Dedifferentiated amniotic fluid mesenchymal stem cell (primary cell): ENCODE measurements around the gene FAM171A2.
"Not testable (repeated sequence)": the region's sequence is repeated elsewhere in the genome, so short reads cannot be mapped to it uniquely, and the experiment has no call there.

ENCODE experiments used
- DNase-seq: peaks from one replicate; pipeline ENCODE4 v3.0.0-alpha.2; 2016; ENCODE audit errors: extremely low spot score

FAM171A2 gene

GRCh38 chr17:44363613-44364159 is at the start of gene FAM171A2:
TSS of gene FAM171A2 (minus strand) at chr17:44363853. CDS start at chr17:44363714, 139 bp downstream.
- DNase-seq: peak; percentile 32

DNA sequence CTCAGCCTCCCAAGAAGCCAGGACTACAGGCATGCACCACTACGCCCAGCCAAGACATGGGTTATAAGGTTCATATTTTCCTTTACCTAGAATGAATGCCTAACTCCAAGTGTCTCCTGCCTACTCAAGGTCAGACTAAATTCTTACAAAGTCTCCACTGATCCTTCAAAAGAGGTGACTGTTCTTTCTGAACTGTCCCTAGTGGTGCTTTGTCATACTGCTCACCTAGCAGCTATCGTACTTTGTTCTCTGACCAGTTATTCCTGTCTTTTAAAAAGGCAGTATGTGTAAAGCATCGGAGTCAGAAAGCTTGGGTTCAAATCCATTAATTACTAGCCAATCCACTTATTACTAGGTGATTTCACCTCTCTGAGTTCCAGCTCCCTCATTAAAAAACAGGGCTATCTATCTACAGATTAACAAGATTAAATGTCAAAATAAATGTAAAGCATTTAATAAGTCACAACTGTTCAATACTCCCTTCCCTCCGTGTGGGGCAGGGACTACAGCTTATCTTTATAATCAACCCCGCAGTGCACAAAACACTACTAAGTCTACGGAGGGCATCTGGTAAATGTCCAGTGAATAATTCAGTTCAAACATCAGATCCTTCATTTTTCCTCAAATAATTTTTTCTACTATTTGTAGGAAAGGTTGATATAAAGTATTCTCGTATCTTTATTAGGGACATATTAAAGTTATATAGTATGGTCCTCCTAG is 45.8 kb upstream of the FAM171A2 start:
- DNase-seq: no peak

DNA sequence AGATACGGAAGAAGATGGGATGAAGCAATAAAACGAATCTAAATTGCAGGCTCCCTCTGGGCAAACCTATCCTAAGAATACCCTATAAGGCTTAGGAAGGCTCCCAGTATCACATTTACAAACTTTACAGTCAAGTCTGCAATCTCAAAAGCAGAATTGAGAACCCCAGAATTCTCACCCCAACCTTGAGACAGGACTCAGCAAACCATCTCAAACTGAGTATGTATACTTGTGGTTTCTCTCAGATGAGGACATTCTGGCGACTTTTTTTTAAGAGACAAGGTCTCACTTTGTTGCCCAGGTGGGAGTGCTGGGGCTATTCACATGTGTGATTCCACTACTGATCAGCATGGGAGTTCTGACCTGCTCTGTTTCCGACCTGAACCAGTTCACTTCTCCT is 45.1 kb upstream of the FAM171A2 start:
- DNase-seq: no peak

- no peak for DNase-seq
These were observed 39.0 kb upstream of the FAM171A2 start for GRCh38 chr17:44402564-44403172.

DNA sequence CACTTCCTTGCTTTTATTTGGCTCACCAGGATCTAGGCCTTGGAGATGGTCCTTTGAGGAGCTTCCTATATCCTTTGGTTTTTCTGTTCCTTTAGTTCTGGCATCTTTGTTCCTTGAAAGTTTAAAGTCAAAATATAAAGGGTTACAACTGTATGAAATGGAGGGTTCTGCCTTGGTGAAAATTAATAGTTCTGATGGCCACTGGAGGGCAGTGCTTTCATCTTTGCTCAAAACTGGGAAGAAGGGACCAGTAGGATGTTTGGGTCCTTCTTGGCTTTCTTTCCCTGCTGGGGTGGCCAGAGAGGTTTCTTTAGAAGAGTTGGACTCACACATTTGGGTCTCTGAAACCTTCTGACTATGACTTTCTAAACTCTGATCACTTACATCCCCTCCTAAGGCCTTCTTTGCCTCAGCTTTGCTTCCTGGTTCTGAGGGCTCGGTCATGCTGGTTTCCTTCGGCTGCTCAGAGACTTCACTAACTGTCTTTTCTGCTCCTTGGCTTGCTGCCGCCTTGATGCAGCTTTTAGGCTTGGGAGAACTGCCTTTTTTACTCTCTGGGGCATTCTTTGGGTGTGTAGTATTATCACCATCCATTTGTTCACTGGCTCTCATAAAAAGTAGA is 36.7 kb upstream of the FAM171A2 start:
- DNase-seq: peak; percentile 24

DNA sequence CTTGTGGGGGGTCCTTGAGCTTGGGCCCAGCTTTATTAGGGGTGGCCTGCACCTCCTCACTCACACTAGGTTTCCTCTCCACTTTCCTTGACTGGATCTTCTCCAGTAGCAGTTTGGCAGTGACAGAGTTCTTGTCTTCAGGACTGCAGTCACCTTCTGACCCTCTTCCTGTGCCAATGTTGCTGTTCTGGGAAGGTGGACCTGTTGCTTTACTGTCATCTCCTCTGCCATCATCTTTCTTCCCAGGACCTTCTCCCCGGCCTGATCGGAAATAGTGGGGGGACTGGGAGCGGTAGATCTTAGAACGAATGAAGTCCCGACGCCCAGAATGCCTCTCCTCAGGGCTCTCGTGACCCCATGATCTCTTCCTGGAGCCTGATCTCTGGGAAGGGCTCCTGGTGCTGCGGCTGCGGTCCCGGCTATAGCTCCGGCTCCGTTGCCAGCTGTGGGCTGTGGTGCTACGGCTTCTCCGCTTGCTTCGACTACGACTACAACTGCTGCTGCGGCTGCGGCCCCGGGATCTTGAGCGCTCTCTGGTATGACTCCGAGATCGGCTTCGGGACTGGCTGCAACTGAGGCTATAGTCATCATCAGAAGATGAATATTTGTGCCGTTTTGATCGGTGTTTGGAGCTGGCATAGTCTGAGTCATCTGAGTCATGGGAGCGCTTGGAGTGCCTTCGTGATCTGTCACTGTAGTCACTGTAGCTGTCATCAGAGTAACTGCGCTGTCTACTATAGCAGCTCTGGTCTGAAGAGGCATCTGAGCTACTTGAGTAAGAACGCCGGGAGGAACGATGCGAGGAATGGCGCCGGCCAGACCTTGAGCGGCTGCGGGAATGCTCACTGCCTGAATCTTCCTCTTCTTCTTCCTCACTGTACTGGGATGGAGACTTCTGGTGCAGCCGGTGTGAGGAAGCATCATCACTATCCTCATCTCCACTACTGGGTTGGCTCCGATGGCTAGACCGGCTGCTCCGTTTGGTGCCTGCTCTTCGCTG is 35.3 kb upstream of the FAM171A2 start:
- no peak for DNase-seq

DNA sequence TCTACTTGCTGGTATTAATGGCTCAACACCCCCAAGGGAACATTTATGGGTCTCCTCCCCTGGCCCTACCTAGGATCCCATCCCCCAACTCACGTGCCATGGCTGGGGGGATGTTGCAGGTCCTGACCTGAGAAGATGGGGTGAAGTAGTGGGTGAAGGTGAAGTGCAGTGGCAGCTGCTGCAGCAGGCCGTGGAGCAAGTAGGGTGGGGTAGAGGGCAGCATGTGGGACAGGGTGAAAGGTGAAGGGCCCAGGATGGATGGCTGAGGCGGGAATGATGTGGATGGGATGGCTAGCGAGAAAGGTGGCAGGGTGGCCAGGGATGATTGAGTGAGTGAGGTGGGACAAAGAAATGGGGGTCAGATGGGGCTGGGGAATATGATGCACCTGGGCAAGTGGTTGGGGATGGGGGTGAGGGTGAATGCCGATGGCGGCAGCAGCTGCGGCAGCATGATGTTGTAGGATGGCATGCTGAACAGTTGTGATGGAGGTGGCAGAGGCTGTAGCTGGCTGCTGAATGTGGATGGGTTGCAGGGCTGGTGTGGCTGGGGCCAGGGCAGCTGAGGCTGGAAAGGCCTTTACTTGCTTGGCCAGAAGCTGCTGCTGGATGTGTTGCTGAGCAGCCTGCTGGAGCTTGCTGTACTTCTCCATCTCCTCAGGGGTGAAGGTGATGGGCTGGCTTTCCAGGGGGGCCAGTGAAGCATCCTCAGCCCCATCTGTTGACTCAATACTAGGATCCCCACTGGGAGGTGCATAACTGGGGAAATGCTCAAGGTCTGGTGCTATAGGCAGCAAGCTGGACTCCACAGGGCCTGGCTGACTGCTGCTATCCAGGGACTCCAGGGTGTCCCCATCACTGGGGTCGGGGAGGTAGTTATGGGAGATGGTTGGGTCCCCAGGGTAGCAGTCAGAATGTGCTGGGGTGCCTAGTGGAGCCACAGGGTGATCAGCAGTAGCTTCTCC is 34.1 kb upstream of the FAM171A2 start:
- no peak for DNase-seq

GRCh38 chr17:44396946-44397345 is 33.3 kb upstream of the FAM171A2 start:
- DNase-seq: no peak

GRCh38 chr17:44394833-44395232 is 31.2 kb upstream of the FAM171A2 start:
- DNase-seq: no peak

GRCh38 chr17:44394112-44394511 is 30.5 kb upstream of the FAM171A2 start:
- DNase-seq: not testable (repeated sequence)

DNA sequence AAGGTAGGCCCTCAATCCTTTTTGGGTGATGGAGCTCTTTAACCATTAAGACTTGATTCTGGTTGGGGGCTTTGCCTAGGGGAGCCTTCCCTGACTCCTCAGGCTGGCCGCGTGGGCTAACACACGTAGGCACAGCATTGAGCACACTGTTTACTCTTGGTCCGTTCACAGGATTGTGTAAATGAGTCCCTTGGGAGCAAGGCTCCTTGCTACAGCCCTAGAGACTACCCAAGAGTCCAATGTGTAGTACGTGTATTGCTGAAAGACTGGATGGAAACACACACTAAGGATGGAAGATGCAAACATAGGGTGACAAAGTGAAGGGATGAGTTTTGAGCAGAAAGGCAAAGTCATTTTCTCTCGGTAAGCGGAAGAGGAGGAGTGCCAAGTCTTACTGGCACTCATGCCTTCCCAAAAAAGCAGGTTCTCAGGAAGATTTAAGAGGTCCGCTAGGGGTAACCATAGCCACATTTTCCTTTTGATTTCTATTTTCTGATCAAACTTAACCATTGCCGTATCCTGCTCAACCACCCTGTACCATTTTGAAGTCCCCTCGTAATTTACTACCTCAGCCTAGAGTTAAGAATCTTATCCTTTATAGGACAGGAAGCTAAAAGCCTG is 26.7 kb upstream of the FAM171A2 start:
- DNase-seq: no peak

GRCh38 chr17:44389723-44390202 is 26.1 kb upstream of the FAM171A2 start:
- no peak for DNase-seq

- DNase-seq: no peak
These were observed 25.6 kb upstream of the FAM171A2 start, which contains the start of gene ITGA2B for GRCh38 chr17:44389281-44389680. TSS of gene ITGA2B (minus strand) at chr17:44389649. CDS start at chr17:44389473, 176 bp downstream.

GRCh38 chr17:44387804-44388203 is 24.2 kb upstream of the FAM171A2 start:
- DNase-seq: no peak

DNA sequence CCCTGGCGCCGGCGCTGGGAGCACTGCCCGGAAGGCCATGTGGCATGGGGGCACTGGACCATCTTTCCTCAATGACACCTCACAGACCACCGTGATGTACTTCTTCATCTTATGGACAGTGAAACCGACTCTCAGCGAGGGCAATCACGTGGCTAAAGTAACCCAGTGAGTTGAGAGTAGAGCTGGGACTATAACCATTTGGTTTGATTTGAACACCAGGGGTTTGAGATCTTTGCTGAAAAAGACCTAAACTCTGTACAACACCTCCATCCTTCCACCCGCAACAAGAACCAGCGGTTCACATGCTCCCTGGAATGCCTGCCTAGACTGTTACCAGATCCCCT is 22.5 kb upstream of the FAM171A2 start:
- no peak for DNase-seq

- DNase-seq: peak; percentile 31
These were observed 21.9 kb upstream of the FAM171A2 start for GRCh38 chr17:44385287-44386181.

GRCh38 chr17:44384823-44385286 is 21.2 kb upstream of the FAM171A2 start:
- no peak for DNase-seq

DNA sequence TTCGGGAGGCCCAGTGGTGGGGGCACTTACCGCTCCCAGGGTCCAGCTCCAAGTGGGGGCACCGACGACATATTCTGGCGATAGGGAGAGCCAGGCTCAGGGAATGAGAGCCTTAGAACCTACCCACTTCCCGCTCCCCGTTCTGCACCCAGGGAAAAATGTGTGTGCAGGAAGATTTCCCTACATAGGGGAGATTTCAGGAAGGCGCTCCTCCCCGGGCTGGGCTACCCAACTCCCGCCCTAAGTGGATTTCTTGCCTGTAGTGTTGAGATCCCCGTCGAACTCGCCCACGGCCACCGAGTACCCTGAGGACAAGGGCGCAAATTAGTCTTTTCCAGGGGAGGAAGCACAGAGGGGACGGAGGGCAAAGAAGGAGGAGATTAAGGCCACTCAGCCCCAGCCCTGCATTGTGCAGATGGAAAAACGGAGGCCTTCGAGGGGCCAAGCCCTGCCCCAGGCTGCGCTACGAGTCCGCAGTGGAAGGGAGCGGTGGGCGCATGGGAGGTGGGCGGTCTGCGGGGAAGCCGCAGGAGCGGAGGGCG is 20.7 kb upstream of the FAM171A2 start:
- DNase-seq: no peak
